Neural crest cell (in vitro differentiated cells): ENCODE data around the gene TMEM108. TPM values are rescaled to one million over a fixed set of nuclear protein-coding genes. Genes with fewer than 3 reads are reported as not detected.

Experiments used
- DNase-seq: peaks from one replicate; pipeline ENCODE4 v3.0.0; 2021; ENCODE audit warnings: low read depth, mixed read lengths, low spot score
- H3K27ac Mint-ChIP-seq: one replicate; pipeline ENCODE4 v1.8.0; 2021; ENCODE audit warnings: mild to moderate bottlenecking, mixed read lengths; ENCODE audit not compliant: unreplicated experiment
- H3K27me3 Mint-ChIP-seq: 2 replicates; pipeline ENCODE4 v1.8.0; 2021; ENCODE audit warnings: low read depth, mild to moderate bottlenecking, mixed read lengths
- H3K36me3 Mint-ChIP-seq: 2 replicates; pipeline ENCODE4 v1.8.0; 2021; ENCODE audit warnings: low read depth, mild to moderate bottlenecking, mixed read lengths
- H3K4me1 Mint-ChIP-seq: 2 replicates; pipeline ENCODE4 v1.8.0; 2021; ENCODE audit warnings: mixed read lengths
- H3K4me3 Mint-ChIP-seq: one replicate; pipeline ENCODE4 v1.8.0; 2021; ENCODE audit warnings: mild to moderate bottlenecking, mixed read lengths
- H3K9me3 Mint-ChIP-seq: 2 replicates; pipeline ENCODE4 v1.8.0; 2021; ENCODE audit warnings: mixed read lengths
- CTCF ChIP-seq: fragments of 200-600 bp; sonication (generic); conservative IDR thresholded peaks from 2 replicates; pipeline ENCODE4 v1.5.0; 2021; ENCODE audit warnings: antibody characterized with exemption, mild to moderate bottlenecking
- total RNA-seq: library from RNA; stranded (reverse); gene quantifications from 2 replicates; pipeline ENCODE4 v1.2.1, GENCODE V29; 2021

TMEM108 gene
- total RNA-seq, 1 donor from 2014 or later = 5.8 TPM

GRCh38 chr3:133394561-133395311, 356.5 kb downstream of the TMEM108 start:
- Mint-ChIP-seq H3K4me3 (no peak overlapping the region), H3K36me3 (peaks cover 9% of the 10 kb centered on the region), H3K27ac (no peak overlapping the region), H3K9me3 (no peaks in the 10 kb centered on the region), H3K4me1 (no peaks in the 10 kb centered on the region), H3K27me3 (no peaks in the 10 kb centered on the region)
- TF ChIP-seq CTCF = no peak
- no peak for DNase-seq

GRCh38 chr3:133396906-133397305, 358.7 kb downstream of the TMEM108 start:
- no peak for TF ChIP-seq CTCF
- DNase-seq = no peak
- no peak overlapping the region for H3K4me3 Mint-ChIP-seq
- H3K27me3 Mint-ChIP-seq = no peaks in the 10 kb centered on the region
- no peak overlapping the region for H3K27ac Mint-ChIP-seq
- H3K36me3 Mint-ChIP-seq = peaks cover 9% of the 10 kb centered on the region
- no peaks in the 10 kb centered on the region for H3K4me1 Mint-ChIP-seq
- H3K9me3 Mint-ChIP-seq = no peaks in the 10 kb centered on the region

- H3K4me3 Mint-ChIP-seq = no peak within 1 kb of the TSS
- H3K27ac Mint-ChIP-seq = no peak within 1 kb of the TSS
- no peak for DNase-seq
- TF ChIP-seq CTCF = no peak
- no peaks in the 10 kb centered on the region for H3K9me3 Mint-ChIP-seq
- peaks cover 24% of the 10 kb centered on the region for H3K4me1 Mint-ChIP-seq
- H3K36me3 Mint-ChIP-seq = no peaks in the 10 kb centered on the region
- no peaks in the 10 kb centered on the region for H3K27me3 Mint-ChIP-seq
These were observed 361.9 kb downstream of the TMEM108 start, which contains the start of gene BFSP2 for GRCh38 chr3:133400006-133400515. Gene BFSP2, plus strand, starts transcription at chr3:133400056. Its CDS starts 28 bp downstream, at chr3:133400084.

GRCh38 chr3:133401374-133402135, 363.4 kb downstream of the TMEM108 start:
- H3K27me3 Mint-ChIP-seq = no peaks in the 10 kb centered on the region
- H3K4me1 Mint-ChIP-seq = peaks cover 33% of the 10 kb centered on the region
- no peak overlapping the region for H3K4me3 Mint-ChIP-seq
- no peaks in the 10 kb centered on the region for H3K9me3 Mint-ChIP-seq
- H3K27ac Mint-ChIP-seq = peak overlapping the region; percentile 35
- no peak for DNase-seq
- no peak for TF ChIP-seq CTCF
- no peaks in the 10 kb centered on the region for H3K36me3 Mint-ChIP-seq

- Mint-ChIP-seq H3K36me3 (no peaks in the 10 kb centered on the region), H3K4me3 (peak overlapping the region; percentile 54), H3K27ac (peak overlapping the region; percentile 15), H3K9me3 (no peaks in the 10 kb centered on the region), H3K4me1 (peaks cover 35% of the 10 kb centered on the region), H3K27me3 (peaks cover 3% of the 10 kb centered on the region)
- TF ChIP-seq CTCF = no peak
- DNase-seq = no peak
These were observed 366.7 kb downstream of the TMEM108 start for GRCh38 chr3:133404920-133405319.
